NCI-H1048 (cell line): ENCODE results near the gene ZNF488.

Experiments used
- DNase-seq: peaks from one replicate; lab custom pipeline; 2025; lab: John Stamatoyannopoulos, UW

Gene ZNF488

GRCh38 chr10:47348661-47349470 lies 35.2 kb downstream of the ZNF488 start:
- no peak for DNase-seq

- DNase-seq = no peak
These were observed 35.9 kb downstream of the ZNF488 start, which contains the start of gene RBP3 for GRCh38 chr10:47348138-47348651. TSS of gene RBP3 (plus strand) at chr10:47348363. CDS start at chr10:47348485, 122 bp downstream.

DNA sequence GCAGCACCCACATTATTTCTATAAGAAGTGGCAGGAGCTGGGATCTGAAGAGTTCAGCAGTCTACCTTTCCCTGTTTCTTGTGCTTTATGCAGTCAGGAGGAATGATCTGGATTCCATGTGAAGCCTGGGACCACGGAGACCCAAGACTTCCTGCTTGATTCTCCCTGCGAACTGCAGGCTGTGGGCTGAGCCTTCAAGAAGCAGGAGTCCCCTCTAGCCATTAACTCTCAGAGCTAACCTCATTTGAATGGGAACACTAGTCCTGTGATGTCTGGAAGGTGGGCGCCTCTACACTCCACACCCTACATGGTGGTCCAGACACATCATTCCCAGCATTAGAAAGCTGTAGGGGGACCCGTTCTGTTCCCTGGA lies 36.8 kb downstream of the ZNF488 start:
- DNase-seq = no peak

DNA sequence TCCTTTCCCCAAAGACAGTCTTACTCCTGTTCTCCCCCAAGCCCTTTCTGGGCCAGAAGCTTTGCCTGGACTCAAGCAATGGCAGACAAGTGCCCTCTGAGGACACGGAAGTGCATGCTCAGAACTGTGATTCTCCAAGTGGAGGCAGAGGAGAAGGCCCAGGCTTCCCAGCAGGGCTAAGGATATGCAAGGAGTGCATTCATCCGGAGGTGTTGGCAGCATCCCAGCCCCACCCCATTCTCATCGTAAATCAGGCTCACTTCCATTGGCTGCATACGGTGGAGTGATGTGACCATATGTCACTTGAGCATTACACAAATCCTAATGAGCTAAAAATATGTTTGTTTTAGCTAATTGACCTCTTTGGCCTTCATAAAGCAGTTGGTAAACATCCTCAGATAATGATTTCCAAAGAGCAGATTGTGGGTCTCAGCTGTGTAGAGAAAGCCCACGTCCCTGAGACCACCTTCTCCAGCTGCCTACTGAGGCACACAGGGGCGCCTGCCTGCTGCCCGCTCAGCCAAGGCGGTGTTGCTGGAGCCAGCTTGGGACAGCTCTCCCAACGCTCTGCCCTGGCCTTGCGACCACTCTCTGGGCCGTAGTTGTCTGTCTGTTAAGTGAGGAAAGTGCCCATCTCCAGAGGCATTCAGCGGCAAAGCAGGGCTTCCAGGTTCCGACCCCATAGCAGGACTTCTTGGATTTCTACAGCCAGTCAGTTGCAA lies 37.4 kb downstream of the ZNF488 start:
- no peak for DNase-seq

DNA sequence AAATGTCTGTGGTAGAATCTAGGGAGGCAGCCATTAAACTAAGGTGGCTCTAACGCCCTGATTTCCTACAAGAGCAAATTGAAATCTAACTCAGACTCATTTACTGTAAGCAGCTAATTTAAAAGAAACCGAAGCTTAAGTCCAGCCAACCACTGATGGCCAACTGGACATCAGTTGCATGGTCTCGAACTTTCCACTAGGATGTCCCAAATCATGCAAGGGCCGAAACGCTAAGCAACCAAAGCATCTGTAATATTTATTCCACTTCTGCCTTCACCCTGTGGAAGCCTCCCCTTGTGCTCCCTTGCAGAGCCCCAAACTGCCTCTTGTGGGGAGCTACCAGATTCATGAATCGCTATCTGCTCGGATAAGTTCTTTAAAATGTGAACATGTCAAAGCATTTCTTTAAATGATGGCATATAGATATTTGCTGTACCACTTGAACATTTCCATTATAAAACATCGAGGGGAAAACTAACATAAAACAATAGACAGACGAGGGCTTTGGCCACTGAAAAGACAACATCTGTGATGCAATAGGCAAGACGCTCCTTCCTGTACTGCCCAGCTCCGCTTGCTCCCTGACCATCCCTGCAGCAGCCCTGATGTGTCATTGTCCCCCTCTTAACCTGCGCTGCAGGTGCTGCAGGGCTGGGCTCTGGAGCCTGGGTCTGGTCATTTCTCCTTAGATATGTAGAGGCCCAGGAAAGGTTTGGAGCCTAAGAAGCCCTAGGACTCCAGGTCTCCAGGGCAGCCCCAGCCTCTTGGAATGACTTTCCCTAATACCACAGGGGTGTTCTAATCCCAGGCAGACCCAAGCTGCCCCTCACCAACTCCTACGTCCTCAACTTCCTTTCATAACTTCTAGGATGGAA lies 38.9 kb downstream of the ZNF488 start:
- no peak for DNase-seq

DNA sequence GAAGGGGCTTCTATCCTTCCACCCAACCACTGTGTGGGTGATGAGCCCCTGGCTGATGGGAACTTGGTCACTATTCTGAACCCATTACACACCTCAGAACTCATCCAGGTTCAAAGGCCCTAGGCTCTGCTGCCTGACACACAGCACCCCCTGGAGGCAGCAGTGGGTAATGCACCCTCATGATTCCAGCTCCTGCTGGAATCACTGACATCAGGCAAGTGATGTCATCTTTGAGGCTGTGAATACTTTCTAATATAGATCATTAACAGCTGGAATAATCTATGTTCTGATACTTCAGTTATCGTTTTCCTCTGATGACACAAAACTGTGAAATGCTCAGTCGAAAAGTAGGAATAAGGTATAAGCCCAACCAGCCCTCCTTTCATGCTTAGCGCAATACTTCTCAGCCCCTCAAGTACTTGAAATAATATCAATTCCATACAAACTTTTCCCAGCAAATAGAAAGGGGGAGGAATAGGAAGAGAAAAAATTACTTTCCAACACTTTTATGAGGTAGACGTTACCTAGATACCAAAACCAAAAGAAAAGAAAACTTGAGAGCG lies 43.4 kb downstream of the ZNF488 start:
- no peak for DNase-seq

GRCh38 chr10:47339759-47340607 lies 44.1 kb downstream of the ZNF488 start:
- no peak for DNase-seq

- DNase-seq = no peak
These were observed 44.8 kb downstream of the ZNF488 start for GRCh38 chr10:47339186-47339735.

DNA sequence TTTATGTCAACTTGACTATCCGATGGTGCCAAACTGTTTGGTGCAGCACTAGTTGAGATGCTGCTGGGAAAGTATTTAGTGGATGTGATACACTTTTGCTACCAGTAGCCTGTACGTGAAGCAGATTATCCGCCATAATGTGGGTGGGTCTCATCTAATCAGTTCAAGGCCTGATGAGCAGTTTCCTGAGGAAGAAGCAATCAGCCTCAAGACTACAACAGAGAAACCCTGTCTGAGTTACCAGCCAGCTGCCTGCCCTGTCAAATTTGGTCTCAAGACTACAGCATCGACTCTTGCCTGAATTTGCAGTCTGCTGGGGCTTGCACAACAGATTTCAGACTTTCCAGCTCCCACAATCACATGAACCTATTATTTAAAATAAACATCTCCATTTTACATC lies 46.8 kb downstream of the ZNF488 start:
- DNase-seq = no peak

- DNase-seq = no peak
These were observed 47.5 kb downstream of the ZNF488 start for GRCh38 chr10:47336387-47337134.

- DNase-seq = no peak
These were observed 48.2 kb downstream of the ZNF488 start for GRCh38 chr10:47335906-47336305.

DNA sequence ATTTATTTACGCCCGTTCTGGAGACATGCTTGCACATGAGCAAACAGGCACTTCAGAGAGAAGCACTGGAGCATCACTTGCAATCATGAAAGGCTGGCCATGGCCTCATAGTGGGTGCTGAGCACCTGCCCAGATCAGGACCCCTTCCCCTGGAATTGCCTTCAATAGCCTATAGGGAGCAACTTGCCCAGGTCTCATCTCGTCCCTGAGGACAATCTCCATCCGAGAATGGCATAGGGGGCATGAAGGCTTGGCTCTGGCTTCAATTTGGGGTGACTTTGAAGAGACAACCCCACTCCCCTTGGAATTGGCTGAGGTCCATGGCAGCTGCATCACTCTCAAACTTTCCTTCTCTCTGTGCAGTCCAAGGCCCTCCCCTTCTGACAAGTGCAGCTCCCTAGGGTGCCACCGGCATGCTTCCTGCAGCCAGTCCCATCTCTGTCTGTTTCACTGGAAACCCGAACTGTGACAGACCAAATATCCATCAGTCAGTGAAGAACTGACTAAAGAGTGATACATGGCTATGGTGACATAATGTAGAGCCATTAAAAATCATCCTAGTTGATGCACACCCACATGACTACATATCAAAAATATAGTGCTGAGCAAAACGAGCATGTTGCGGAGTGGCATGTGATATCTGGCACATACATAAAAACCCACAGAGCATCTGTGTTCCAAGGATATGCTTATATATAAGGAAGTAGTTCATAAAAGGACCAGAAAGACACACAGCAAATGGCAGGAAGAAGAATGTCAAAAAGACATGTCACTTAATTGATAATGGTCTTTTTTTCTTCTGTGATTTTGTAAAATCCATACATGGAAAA lies 49.4 kb downstream of the ZNF488 start:
- DNase-seq = no peak

DNA sequence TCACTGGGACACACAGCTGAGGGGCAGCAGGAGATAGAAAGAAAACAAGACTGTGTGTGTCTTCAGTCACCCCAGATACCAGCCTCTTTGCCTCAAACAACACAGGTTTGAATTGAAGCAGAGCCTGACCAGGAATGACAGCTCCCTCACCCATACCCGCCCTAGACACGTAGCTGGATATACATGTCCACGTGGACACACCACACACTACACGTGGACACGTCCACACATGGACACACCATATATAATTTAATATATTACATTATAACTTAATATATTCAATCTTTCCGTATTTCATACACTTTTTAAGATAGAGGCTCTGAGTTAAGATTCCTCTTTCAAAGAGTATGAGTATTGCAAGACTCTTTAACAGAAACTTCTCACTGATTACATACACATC lies 50.6 kb downstream of the ZNF488 start:
- no peak for DNase-seq

DNA sequence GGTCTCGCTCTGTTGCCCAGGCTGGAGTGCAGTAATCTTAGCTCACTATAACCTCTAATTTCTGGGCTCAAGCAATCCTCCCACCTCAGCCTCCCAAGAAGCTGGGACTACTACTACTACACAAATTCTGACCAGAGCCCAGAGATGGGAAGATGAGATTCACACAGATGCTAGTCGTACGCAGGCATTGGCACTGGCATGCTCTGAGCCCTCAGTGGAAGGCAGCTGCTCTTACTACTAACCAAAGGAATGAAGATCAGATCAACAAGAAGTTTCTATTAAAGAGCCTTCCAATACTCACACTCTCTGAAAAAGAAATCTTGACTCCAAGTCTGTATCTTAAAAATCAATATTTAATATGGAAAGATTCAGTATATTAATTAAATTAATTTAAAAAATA lies 51.1 kb downstream of the ZNF488 start:
- no peak for DNase-seq

DNA sequence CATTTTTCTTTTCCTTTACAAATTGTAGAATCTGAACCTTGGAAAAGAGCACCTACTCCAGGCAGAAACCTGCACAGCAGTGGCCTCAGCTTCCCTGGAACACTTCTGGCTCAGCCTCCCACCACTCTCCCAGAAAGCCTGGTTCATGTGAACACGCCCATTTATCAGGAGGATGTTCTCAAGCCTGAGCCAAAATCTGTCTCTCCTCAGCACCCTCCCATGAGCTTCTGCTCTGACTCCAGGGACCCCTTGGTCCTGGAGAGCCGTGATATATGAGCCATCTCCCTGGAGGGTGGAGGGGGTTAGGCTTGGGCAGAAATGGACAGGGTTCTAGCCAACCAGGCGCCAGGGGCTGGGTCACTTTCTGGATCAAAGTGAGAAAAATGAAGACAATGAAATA lies 51.7 kb downstream of the ZNF488 start:
- DNase-seq = no peak

DNA sequence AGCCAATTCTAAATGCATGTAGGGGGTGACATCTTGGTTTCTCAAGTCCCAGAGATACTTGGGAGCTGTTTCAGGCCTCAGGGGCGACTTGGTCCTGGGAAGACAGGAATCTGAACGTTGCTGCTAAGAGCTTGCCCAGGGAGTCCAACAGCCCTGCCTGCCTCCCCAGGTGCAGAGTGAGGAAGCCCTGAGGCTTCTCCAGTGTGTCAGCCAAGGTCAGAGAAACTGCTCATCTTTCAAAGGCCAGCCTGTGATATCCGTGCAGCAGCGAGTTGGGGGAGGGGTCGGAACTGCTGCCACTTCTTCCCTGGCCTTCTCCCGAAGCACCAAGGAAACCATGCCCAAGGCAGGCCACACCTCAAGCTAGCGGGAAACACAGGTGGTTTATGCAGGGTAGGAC lies 52.1 kb downstream of the ZNF488 start:
- no peak for DNase-seq

DNA sequence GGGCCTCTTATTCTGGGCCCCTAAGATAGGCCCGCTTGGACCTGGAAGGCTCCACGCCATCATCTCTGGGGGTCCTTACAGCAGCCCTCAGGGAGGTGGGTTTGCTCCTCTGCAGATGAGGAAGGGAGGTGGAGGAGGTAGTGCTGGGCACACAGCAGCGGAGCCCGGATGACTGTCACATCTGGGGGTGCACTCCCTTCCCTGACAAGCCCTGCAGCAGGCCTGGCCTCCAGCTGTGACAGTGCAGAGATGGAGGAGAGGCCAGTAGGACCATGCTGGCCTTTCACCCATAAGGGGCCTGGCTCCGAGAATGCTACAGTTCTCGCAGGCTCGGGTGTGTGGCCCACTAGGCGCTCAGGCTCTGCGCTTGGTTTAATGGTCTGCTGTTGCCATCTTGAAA lies 52.6 kb downstream of the ZNF488 start:
- DNase-seq = no peak

DNA sequence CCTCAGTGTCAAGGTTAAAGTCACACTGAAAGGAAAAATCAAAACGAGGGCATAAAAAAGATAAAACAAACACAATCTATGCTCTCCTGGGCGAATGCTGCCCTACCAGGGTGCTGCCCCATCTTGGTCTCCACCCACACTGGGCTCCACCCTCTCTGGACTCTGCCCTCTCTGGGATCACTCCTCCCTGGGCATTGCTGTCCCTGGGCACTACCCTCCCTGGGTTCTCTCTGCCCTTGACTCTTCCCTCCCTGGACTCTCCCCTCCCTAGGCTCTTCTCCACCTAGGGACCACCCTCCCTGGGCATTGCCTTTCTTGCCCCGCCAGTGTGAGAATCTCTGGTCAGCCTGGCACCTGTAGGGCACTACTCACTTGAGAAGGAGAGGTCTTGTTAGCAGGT lies 53.3 kb downstream of the ZNF488 start:
- no peak for DNase-seq

DNA sequence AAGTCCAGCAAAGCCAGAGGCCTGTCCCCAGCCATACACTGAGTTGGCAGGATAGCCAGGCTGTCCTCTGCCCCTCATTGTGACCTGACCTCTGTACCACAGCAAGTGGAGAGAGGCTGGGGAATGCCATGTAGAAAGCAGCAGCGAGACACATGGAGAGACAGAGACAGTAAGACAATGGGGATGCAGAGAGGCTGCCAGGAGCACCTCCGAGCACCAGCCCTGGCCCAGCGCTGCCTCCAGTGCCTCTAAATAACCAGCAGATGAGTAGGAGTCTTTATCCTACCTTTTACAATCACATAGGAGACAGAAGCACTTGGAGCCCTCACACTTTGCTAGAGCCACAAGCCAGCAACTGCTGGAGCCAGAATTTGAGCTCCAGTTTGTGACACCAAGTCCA lies 53.7 kb downstream of the ZNF488 start:
- no peak for DNase-seq
